Activated CD8-positive, alpha-beta memory T cell treated with anti-CD3 and anti-CD28 coated beads, Interleukin-2, amount 10 ng/mL, durations not matched to agents 7 days and 5 days (primary cell): ENCODE results near the gene PPP1R14C. TPM values are rescaled to one million over a fixed set of nuclear protein-coding genes. Genes with fewer than 3 reads are reported as not detected.

Source experiments
- ATAC-seq: fragments of 150-1000 bp; cut with Tn5 transposase; one replicate; pipeline ENCODE4 v1.10.0; 2021; ENCODE audit warnings: moderate library complexity
- CTCF ChIA-PET: fragments of 350-600 bp; sonication (Branson Sonifier 250); formaldehyde crosslinking; loops from one replicate; lab custom pipeline; 2021; ENCODE audit warnings: antibody characterized with exemption; lab: Charles Lee
- DNase-seq: peaks from one replicate; pipeline ENCODE4 v3.0.0-alpha.2; 2020
- H3K27ac Mint-ChIP-seq: one replicate; pipeline ENCODE4 v1.8.0; 2021; ENCODE audit warnings: mild to moderate bottlenecking, mixed read lengths
- H3K27me3 Mint-ChIP-seq: one replicate; pipeline ENCODE4 v1.8.0; 2021; ENCODE audit warnings: mixed read lengths
- H3K36me3 Mint-ChIP-seq: one replicate; pipeline ENCODE4 v1.8.0; 2021; ENCODE audit warnings: mild to moderate bottlenecking, mixed read lengths
- H3K4me1 Mint-ChIP-seq: one replicate; pipeline ENCODE4 v1.8.0; 2021; ENCODE audit warnings: mixed read lengths
- H3K4me3 Mint-ChIP-seq: one replicate; pipeline ENCODE4 v1.8.0; 2021; ENCODE audit warnings: mild to moderate bottlenecking, moderate library complexity, mixed read lengths
- H3K9me3 Mint-ChIP-seq: one replicate; pipeline ENCODE4 v1.8.0; 2022; ENCODE audit warnings: low read depth, mixed read lengths
- total RNA-seq, 2 experiments: library from RNA; stranded (reverse); gene quantifications; one replicate each; pipeline ENCODE4 v1.2.3, GENCODE V29; 2021

PPP1R14C gene
- total RNA-seq: under 1 TPM in 1 of 2 experiments, not detected in 1; 0.09 TPM

GRCh38 chr6:150142670-150143515, at the start of gene PPP1R14C:
PPP1R14C (plus strand) TSS chr6:150143044; CDS start chr6:150143193, 149 bp downstream.
- Mint-ChIP-seq H3K27ac (no peak within 1 kb of the TSS), H3K4me3 (peak within 1 kb of the TSS; percentile 47), H3K27me3 (peaks cover 85% of the 10 kb centered on the region), H3K4me1 (peaks cover 17% of the 10 kb centered on the region), H3K9me3 (no peaks in the 10 kb centered on the region), H3K36me3 (peaks cover 2% of the 10 kb centered on the region)
- ATAC-seq: peak; percentile 72
- DNase-seq: no peak
- CTCF ChIA-PET: no interaction called here

GRCh38 chr6:150093397-150093796, 49.4 kb upstream of the PPP1R14C start:
- ATAC-seq (no peak), DNase-seq (no peak)
- Mint-ChIP-seq H3K36me3 (no peaks in the 10 kb centered on the region), H3K4me3 (no peak overlapping the region), H3K27ac (no peak overlapping the region), H3K4me1 (peaks cover 2% of the 10 kb centered on the region), H3K27me3 (peaks cover 28% of the 10 kb centered on the region), H3K9me3 (no peaks in the 10 kb centered on the region)
- CTCF ChIA-PET: interaction anchor here (0.9 to 1.0 kb wide), 2 partner anchors 11 to 13 kb away, joined by 3 read pairs; no protein-coding TSS in a partner anchor

GRCh38 chr6:150098155-150098554, 44.7 kb upstream of the PPP1R14C start:
- DNase-seq (no peak), ATAC-seq (no peak)
- H3K4me3 Mint-ChIP-seq: no peak overlapping the region
- no peaks in the 10 kb centered on the region for H3K36me3 Mint-ChIP-seq
- no peak overlapping the region for H3K27ac Mint-ChIP-seq
- H3K27me3 Mint-ChIP-seq: peaks cover 29% of the 10 kb centered on the region
- no peaks in the 10 kb centered on the region for H3K9me3 Mint-ChIP-seq
- peaks cover 2% of the 10 kb centered on the region for H3K4me1 Mint-ChIP-seq
- CTCF ChIA-PET: no interaction called here

- CTCF ChIA-PET: no interaction called here
- Mint-ChIP-seq H3K36me3 (no peaks in the 10 kb centered on the region), H3K4me1 (peaks cover 2% of the 10 kb centered on the region), H3K9me3 (no peaks in the 10 kb centered on the region), H3K27me3 (peaks cover 31% of the 10 kb centered on the region), H3K27ac (no peak overlapping the region), H3K4me3 (no peak overlapping the region)
- ATAC-seq: no peak
- no peak for DNase-seq
Observed at GRCh38 chr6:150099546-150099945, 43.3 kb upstream of the PPP1R14C start.

GRCh38 chr6:150099953-150100352, 42.9 kb upstream of the PPP1R14C start:
- Mint-ChIP-seq H3K36me3 (no peaks in the 10 kb centered on the region), H3K4me3 (no peak overlapping the region), H3K27me3 (peaks cover 28% of the 10 kb centered on the region), H3K4me1 (no peaks in the 10 kb centered on the region), H3K27ac (no peak overlapping the region), H3K9me3 (no peaks in the 10 kb centered on the region)
- CTCF ChIA-PET: no interaction called here
- no peak for ATAC-seq
- DNase-seq: no peak

GRCh38 chr6:150100745-150101144, 42.1 kb upstream of the PPP1R14C start:
- no peaks in the 10 kb centered on the region for H3K4me1 Mint-ChIP-seq
- DNase-seq: no peak
- CTCF ChIA-PET: no interaction called here
- no peak overlapping the region for H3K27ac Mint-ChIP-seq
- no peak for ATAC-seq
- H3K36me3 Mint-ChIP-seq: no peaks in the 10 kb centered on the region
- peaks cover 21% of the 10 kb centered on the region for H3K27me3 Mint-ChIP-seq
- no peaks in the 10 kb centered on the region for H3K9me3 Mint-ChIP-seq
- no peak overlapping the region for H3K4me3 Mint-ChIP-seq

- no peaks in the 10 kb centered on the region for H3K9me3 Mint-ChIP-seq
Observed at GRCh38 chr6:150102750-150103270, 40.0 kb upstream of the PPP1R14C start.

GRCh38 chr6:150112233-150112632, 30.6 kb upstream of the PPP1R14C start:
- no peak for ATAC-seq

More at GRCh38 chr6:150102750-150103270, 40.0 kb upstream of the PPP1R14C start:
- H3K36me3 Mint-ChIP-seq: no peaks in the 10 kb centered on the region
- CTCF ChIA-PET: interaction anchor here (0.6 kb wide), 1 partner anchor 83 kb away, joined by 3 read pairs; no protein-coding TSS in a partner anchor
- ATAC-seq (no peak), DNase-seq (no peak)
- H3K27ac Mint-ChIP-seq: no peak overlapping the region
- no peaks in the 10 kb centered on the region for H3K4me1 Mint-ChIP-seq
- H3K27me3 Mint-ChIP-seq: peaks cover 22% of the 10 kb centered on the region
- H3K4me3 Mint-ChIP-seq: no peak overlapping the region

GRCh38 chr6:150115769-150116168, 27.1 kb upstream of the PPP1R14C start:
- Mint-ChIP-seq H3K9me3 (no peaks in the 10 kb centered on the region), H3K27me3 (peaks cover 17% of the 10 kb centered on the region), H3K27ac (no peak overlapping the region), H3K4me3 (no peak overlapping the region), H3K4me1 (peaks cover 15% of the 10 kb centered on the region), H3K36me3 (no peaks in the 10 kb centered on the region)
- CTCF ChIA-PET: no interaction called here
- ATAC-seq (no peak), DNase-seq (no peak)

More at GRCh38 chr6:150112233-150112632, 30.6 kb upstream of the PPP1R14C start:
- no peak overlapping the region for H3K4me3 Mint-ChIP-seq
- H3K9me3 Mint-ChIP-seq: no peaks in the 10 kb centered on the region
- no peaks in the 10 kb centered on the region for H3K36me3 Mint-ChIP-seq
- H3K27me3 Mint-ChIP-seq: peaks cover 16% of the 10 kb centered on the region
- no peak overlapping the region for H3K27ac Mint-ChIP-seq
- CTCF ChIA-PET: no interaction called here
- no peak for DNase-seq
- H3K4me1 Mint-ChIP-seq: no peaks in the 10 kb centered on the region

GRCh38 chr6:150116200-150116800, 26.5 kb upstream of the PPP1R14C start:
- no peak overlapping the region for H3K4me3 Mint-ChIP-seq
- no peaks in the 10 kb centered on the region for H3K36me3 Mint-ChIP-seq
- H3K27ac Mint-ChIP-seq: no peak overlapping the region
- no peaks in the 10 kb centered on the region for H3K9me3 Mint-ChIP-seq
- no peak for ATAC-seq
- H3K27me3 Mint-ChIP-seq: peaks cover 11% of the 10 kb centered on the region
- CTCF ChIA-PET: no interaction called here
- peaks cover 15% of the 10 kb centered on the region for H3K4me1 Mint-ChIP-seq
- no peak for DNase-seq

- H3K36me3 Mint-ChIP-seq: no peaks in the 10 kb centered on the region
- H3K4me3 Mint-ChIP-seq: no peak overlapping the region
- H3K27me3 Mint-ChIP-seq: peaks cover 11% of the 10 kb centered on the region
- no peak overlapping the region for H3K27ac Mint-ChIP-seq
- DNase-seq (no peak), ATAC-seq (no peak)
- CTCF ChIA-PET: no interaction called here
- peaks cover 15% of the 10 kb centered on the region for H3K4me1 Mint-ChIP-seq
- H3K9me3 Mint-ChIP-seq: no peaks in the 10 kb centered on the region
Observed at GRCh38 chr6:150118203-150118602, 24.6 kb upstream of the PPP1R14C start.

GRCh38 chr6:150118627-150119026, 24.2 kb upstream of the PPP1R14C start:
- H3K4me3 Mint-ChIP-seq: no peak overlapping the region
- ATAC-seq: peak; percentile 36

GRCh38 chr6:150119173-150119572, 23.7 kb upstream of the PPP1R14C start:
- H3K9me3 Mint-ChIP-seq: no peaks in the 10 kb centered on the region
- no peaks in the 10 kb centered on the region for H3K36me3 Mint-ChIP-seq
- CTCF ChIA-PET: interaction anchor here (1.3 kb wide), 1 partner anchor 35 kb away, joined by 3 read pairs; no protein-coding TSS in a partner anchor
- DNase-seq (peak; percentile 48), ATAC-seq (peak; percentile 47)
- no peak overlapping the region for H3K27ac Mint-ChIP-seq
- H3K4me1 Mint-ChIP-seq: peaks cover 19% of the 10 kb centered on the region
- H3K4me3 Mint-ChIP-seq: no peak overlapping the region
- peaks cover 16% of the 10 kb centered on the region for H3K27me3 Mint-ChIP-seq

More at GRCh38 chr6:150118627-150119026, 24.2 kb upstream of the PPP1R14C start:
- CTCF ChIA-PET: no interaction called here
- Mint-ChIP-seq H3K36me3 (no peaks in the 10 kb centered on the region), H3K27me3 (peaks cover 13% of the 10 kb centered on the region), H3K4me1 (peaks cover 18% of the 10 kb centered on the region), H3K27ac (no peak overlapping the region), H3K9me3 (no peaks in the 10 kb centered on the region)
- no peak for DNase-seq
